GM21825 (cell line): ENCODE data around the gene SMIM8.
A peak's percentile ranks its signal among the peaks of the same experiment; 100 is the strongest.

Experiments
- ATAC-seq: cut with Tn5 transposase; IDR thresholded peaks from one replicate; pipeline ENCODE4 v1.9.1; 2021; ENCODE audit warnings: mild to moderate bottlenecking, moderate library complexity; ENCODE audit not compliant: unreplicated experiment

Gene SMIM8

GRCh38 chr6:87333591-87334181, 11.3 kb downstream of the SMIM8 start:
- ATAC-seq, result no peak

- no peak for ATAC-seq
Measured at GRCh38 chr6:87334683-87335082, 12.3 kb downstream of the SMIM8 start.

DNA sequence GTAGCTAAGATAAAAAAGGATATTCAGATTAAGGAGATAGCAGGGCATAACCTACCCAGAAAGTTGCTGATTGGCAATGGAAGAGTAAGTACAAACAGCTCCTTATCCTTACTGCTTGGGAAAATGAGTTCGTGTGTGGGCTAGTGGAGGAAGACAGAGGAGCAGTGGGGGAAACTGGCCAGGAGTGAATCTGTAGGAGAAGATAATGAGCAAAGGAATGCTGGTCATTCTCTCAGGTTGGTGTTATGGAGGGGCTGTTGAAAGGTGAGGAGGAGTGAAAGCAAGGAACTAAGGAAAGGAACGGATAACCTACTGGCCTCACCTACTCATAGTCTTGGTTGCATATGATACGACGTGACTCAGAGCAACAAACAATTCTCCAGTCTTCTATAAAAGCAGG, 14.0 kb downstream of the SMIM8 start:
- no peak for ATAC-seq

DNA sequence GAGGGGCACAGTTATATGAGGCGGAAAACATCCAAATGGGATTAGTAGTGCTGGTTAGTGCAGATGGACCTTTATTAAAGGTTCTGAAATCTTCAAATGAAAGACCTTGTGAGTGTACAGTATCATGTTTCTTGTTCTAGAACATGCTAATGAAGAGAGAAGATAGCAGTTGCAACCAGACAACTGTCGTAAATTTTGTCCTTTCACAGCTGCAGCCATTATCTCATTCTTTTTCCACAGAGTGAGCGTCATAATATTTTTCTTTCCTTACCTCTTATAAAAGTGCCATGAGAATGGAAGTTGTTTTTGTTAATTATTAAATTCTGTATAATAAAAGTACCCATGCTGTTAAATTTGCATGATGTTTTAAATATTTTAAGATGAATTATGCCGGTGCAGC, 17.8 kb downstream of the SMIM8 start:
- ATAC-seq, result no peak

DNA sequence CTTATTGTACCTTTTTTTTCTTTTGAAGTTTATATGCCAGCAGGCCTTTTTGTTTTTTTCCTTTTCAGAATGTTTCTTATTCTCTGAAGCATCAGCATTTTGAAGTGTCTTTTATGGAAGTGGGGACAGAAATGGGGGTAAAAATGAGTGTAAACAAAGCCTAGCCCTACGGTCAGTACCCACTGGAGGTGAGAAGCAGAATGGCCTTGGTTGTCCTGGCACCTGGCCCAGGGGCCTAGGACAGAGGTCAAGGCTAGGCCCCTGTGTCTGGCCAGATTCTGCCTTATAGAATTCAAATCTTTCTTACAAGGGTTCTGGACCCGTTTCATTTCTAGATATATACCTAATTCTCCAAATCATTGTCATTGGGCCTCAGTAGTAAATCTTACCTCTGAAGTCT, 18.8 kb downstream of the SMIM8 start:
- no peak for ATAC-seq

DNA sequence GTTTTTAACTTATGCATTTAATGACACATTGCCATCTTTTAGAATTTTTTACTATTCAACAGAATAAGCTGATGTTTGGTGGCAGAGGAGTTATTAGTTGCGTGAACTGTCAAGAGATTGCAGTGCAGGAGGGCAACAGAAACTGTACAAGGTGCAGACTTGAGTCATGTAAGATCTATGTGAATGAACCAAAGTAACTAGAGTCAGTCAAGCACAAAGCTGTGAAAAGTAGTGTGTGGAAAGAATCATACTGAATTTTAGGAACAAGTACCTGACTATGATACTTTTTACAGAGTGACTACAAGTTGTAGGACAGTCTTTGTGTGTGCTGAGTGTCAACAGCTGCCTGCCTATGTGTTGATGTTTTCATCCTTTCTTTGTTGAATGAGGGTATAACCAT, 19.5 kb downstream of the SMIM8 start:
- peak; percentile 93 for ATAC-seq

GRCh38 chr6:87342829-87343228, 20.4 kb downstream of the SMIM8 start:
- no peak for ATAC-seq

DNA sequence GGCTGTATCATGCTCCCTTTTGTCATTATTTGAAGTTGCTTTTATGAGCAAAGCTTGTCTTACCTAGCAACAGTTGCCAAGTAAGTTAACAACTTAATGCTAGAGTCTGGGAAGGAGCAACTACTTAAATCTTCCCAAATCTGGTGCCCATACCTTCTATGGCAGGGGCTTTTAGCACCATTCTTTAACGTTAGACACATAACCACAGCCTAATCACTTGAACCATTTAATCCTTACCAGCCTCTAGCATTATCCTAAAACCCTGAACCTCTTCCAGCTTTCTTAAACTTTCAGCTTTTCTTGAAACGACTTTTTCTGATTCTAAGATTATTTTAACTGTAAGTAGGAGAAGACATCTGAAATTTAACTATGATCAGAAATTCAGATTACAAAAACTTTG, 22.3 kb downstream of the SMIM8 start, which contains the start of gene C6orf163:
Gene C6orf163, plus strand, starts transcription at position 83 of the 400 bp plus-strand sequence. Its CDS starts 287 bp downstream, at position 370.
- ATAC-seq, result no peak

- no peak for ATAC-seq
Measured at GRCh38 chr6:87346700-87347099, 24.3 kb downstream of the SMIM8 start.

- no peak for ATAC-seq
Measured at GRCh38 chr6:87349896-87350295, 27.5 kb downstream of the SMIM8 start.

DNA sequence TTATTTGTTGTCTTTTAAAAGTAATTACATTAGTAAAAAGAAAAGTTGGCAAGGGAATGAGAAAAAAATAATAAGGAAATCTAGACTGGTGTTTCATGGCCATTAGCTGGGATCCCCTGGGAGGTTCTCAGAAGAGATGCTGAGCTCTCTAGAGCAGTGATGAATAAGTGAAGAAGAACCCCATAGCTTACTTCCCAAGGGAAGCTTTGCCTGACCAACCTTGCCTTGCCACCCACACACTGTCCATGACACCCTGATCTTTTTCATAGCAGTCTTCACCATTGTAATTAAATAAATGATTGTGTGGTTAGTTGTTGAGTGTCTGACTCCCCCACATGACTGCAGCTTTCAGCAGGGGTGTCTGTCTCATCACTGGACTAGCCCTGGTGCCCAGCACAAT, 28.1 kb downstream of the SMIM8 start:
- no peak for ATAC-seq

DNA sequence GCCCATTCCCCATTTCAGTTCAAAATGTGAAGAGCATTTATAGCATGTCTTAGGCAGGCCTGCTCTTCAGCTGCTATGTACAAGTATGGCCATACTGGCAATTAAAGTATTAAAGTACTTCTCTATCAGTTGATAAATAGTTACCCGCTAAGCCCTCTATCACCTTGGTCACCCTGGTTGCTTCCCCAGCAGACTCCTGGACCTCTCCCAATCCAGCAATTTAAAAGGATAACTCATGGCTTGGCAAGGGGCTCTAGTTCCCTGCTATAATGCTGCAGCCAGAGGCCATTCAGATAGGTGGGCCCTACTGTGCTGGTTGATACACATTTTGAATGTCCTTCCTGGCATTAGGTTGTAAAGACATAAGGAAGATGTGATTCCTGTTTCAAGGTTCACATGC, 29.2 kb downstream of the SMIM8 start:
- no peak for ATAC-seq

GRCh38 chr6:87356181-87356580, 33.8 kb downstream of the SMIM8 start:
- ATAC-seq, result no peak

DNA sequence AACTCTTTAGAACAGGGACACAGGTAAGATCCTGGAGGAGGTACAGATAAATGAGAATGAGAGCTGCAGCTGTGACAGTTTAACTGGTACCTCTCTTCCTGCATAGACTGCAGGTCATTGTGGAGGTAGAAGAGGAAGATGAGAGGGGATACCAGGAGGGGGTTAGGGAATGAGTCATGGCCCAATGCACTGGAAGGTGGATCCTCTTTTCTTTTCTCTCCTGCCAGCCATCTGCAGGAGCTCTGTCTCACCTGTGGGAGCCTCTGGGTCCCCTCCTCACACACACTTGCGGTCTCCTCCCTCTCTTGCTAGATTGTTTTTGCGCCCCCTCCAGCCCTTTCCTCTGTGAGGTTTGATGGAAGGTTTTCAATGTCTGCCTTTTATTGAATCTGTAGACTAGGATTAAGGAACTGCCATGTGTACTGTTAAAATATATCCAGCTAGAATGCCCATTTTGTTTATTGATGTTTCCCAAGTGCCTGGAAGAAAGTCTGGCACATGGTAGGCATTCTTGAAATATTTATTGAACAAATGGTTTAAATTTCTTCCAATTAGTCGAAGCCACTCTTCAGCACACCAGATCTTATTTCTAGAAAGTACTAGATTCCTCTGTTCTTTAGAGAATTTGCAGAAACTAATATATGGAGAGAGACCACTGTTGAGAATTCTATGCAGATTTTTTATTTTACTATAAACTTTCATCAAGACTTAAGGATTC, 35.2 kb downstream of the SMIM8 start:
- ATAC-seq, result no peak

DNA sequence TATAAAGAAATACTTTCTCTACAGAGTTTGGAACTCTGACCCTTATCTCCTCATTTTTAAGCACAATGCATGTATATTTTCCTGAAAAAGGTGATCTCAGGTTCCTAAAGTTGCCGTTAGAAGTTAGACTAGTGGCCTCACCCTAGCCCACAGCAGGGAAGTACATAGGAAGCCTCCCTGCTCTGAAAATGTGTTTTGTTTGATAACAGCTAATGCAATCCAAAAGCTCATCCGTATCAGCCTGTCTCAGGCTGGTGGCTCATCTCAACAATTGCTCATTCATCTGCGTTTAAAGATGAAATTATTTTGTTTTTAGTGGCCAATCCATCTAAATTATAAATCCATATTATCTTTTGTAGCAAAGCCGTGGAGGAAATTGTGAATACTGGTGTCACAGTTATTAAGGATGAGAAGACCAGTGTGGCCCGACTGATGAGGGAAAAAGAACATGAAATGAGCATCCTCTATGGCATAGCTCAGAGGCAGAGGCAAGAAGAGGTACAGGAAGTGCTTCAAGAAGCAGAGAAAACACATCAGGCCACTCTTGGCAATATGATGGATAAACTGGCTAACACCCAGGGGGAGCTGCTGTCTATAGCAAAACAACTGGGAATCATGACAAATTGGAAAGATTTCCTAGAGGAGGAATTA, 42.3 kb downstream of the SMIM8 start:
- ATAC-seq, result no peak

GRCh38 chr6:87366072-87366827, 43.9 kb downstream of the SMIM8 start:
- ATAC-seq, result no peak

DNA sequence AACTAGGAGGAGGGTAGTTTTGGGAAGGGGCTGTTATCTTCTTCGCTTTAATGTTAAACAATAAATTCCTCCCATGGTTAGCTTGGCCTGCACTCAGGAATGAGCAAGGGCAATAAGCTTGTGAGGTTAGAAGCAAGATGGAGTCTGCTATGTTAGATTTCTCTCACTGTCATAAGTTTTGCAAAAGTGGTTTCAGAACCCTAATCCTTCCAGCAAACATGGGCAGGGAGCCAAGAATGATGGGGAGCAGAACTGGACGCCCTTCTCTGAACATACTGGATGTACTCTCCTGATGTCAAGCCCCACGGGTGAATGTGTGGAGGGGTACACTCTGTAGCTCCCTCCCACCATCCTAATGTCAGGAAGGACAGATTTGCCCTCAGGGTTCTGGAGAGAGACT, 44.5 kb downstream of the SMIM8 start:
- ATAC-seq, result no peak

- ATAC-seq, result no peak
Measured at GRCh38 chr6:87373377-87373776, 51.0 kb downstream of the SMIM8 start.

- ATAC-seq, result no peak
Measured at GRCh38 chr6:87375315-87375714, 52.9 kb downstream of the SMIM8 start.

DNA sequence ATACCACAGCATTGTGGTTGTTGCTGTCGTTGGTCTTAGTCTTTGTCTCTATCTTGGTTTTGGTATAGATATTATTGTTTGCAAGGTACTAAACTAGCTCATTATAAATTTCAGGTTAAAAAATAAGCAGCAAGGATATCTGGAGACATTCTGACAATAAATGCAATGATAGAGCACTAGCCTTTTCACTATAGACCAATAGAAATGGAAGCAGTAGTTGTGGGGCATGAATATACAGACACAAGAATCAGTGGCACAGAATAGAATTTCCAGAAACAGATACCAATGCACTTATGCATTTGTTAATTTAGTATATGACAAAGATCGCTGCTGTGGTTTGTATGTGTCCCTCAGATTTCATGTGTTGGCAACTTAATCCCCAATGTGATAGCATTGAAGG, 54.3 kb downstream of the SMIM8 start:
- ATAC-seq, result no peak

DNA sequence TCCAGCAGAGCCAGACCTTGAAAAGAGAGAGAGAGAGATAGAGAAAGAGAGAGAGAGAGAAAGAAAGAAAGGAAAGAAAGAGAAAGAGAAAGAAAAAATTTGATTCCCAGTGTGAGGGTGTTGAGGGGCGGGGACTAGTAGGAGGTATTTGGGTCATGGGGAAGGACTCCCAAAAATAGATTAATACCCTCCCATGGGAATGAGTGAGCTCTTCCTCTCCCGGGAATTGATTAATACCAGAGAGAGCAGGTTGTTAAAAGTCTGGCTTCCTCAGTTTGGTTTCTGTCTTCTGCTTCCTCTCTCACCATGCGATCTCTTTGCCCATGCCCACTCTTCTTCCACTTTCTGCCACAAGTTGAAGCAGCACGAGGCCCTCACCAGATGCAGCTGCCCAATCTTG, 56.6 kb downstream of the SMIM8 start:
- ATAC-seq, result no peak

- no peak for ATAC-seq
Measured at GRCh38 chr6:87382861-87383260, 60.5 kb downstream of the SMIM8 start.
